Left renal cortex interstitium (tissue), 4 donors: ENCODE measurements around the gene GIMAP4. TPM values are rescaled to one million over a fixed set of nuclear protein-coding genes. Genes with fewer than 3 reads are reported as not detected.
"Not testable (repeated sequence)": the region's sequence is repeated elsewhere in the genome, so short reads cannot be mapped to it uniquely, and the experiment has no call there.

ENCODE experiments used
- DNase-seq, 4 donors: peaks; one replicate each; pipeline ENCODE4 v3.0.0-alpha.2; 2013; ENCODE audit warnings: low read depth in 4 of 4, low spot score in 2 of 4, missing footprints in 1 of 4
- polyA plus RNA-seq, 4 donors: library from polyadenylated mRNA; unstranded; fragments of 120-200 nt; gene quantifications; one replicate each; pipeline ENCODE4 v1.2.1, GENCODE V29; 2013; ENCODE audit not compliant: insufficient read length in 4 of 4

GIMAP4 gene
- 10 to 100 TPM; 20.0 to 28.3 (median 22.8) TPM for polyA plus RNA-seq

- DNase-seq, result no peak
Observed at GRCh38 chr7:150567169-150567568, at the start of gene GIMAP4. Gene GIMAP4 (plus strand): TSS chr7:150567390. CDS start chr7:150569902, 2,512 bp downstream.

- DNase-seq, result no peak
Observed at GRCh38 chr7:150519310-150519709, 47.9 kb upstream of the GIMAP4 start.

- no peak for DNase-seq
Observed at GRCh38 chr7:150520145-150520544, 47.0 kb upstream of the GIMAP4 start.

GRCh38 chr7:150522931-150523330 lies 44.3 kb upstream of the GIMAP4 start:
- not testable (repeated sequence) for DNase-seq

GRCh38 chr7:150524018-150524417 lies 43.2 kb upstream of the GIMAP4 start:
- no peak for DNase-seq

- no peak for DNase-seq
Observed at GRCh38 chr7:150531704-150532103, 35.5 kb upstream of the GIMAP4 start.

- DNase-seq, result no peak
Observed at GRCh38 chr7:150538259-150538658, 28.9 kb upstream of the GIMAP4 start.

GRCh38 chr7:150553163-150553562 lies 14.0 kb upstream of the GIMAP4 start:
- DNase-seq, result no peak

- no peak for DNase-seq
Observed at GRCh38 chr7:150556521-150557138, 10.6 kb upstream of the GIMAP4 start.

- DNase-seq, result no peak
Observed at GRCh38 chr7:150560486-150560885, 6.7 kb upstream of the GIMAP4 start.

- no peak for DNase-seq
Observed at GRCh38 chr7:150562919-150563318, 4.3 kb upstream of the GIMAP4 start.

- no peak for DNase-seq
Observed at GRCh38 chr7:150564006-150564405, 3.2 kb upstream of the GIMAP4 start.

- DNase-seq, result no peak
Observed at GRCh38 chr7:150564566-150564965, 2.6 kb upstream of the GIMAP4 start.

GRCh38 chr7:150565239-150565638 lies 2.0 kb upstream of the GIMAP4 start:
- DNase-seq, result no peak

- no peak for DNase-seq
Observed at GRCh38 chr7:150566123-150566522, 1.1 kb upstream of the GIMAP4 start.

- no peak for DNase-seq
Observed at GRCh38 chr7:150566572-150566971, 618 bp upstream of the GIMAP4 start.

- no peak for DNase-seq
Observed at GRCh38 chr7:150567871-150568301, 696 bp downstream of the GIMAP4 start.

- no peak for DNase-seq
Observed at GRCh38 chr7:150568714-150569113, 1.5 kb downstream of the GIMAP4 start.

GRCh38 chr7:150569245-150569955 lies 2.2 kb downstream of the GIMAP4 start:
- DNase-seq, result no peak

- DNase-seq, result no peak
Observed at GRCh38 chr7:150570556-150571465, 3.6 kb downstream of the GIMAP4 start.

- DNase-seq, result no peak
Observed at GRCh38 chr7:150572496-150572895, 5.3 kb downstream of the GIMAP4 start.
